ENCODE results near the gene FMO3.

FMO3 gene

DNA sequence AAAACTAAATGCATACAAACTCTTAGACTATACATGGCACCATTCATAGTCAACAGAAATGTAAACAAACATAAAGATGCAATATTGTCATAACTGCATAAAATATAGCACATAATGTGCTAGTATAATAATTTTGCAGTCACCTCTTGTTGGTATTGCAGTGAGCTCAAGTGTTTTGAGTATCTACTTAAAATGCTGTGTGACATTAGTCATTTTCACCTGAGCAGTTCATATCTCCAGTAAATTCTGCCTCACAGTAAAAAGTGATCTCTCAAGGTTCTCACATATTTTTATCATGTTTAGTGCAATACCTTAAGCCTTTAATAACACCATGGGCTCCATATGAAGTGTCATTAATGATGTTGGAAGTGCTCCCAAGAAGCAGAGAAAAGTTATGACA is 64.8 kb downstream of the FMO3 start:
- DNase-seq (ENCODE audit: extremely low read depth in 1 of 2, low read depth in 1 of 2), result no peak

DNA sequence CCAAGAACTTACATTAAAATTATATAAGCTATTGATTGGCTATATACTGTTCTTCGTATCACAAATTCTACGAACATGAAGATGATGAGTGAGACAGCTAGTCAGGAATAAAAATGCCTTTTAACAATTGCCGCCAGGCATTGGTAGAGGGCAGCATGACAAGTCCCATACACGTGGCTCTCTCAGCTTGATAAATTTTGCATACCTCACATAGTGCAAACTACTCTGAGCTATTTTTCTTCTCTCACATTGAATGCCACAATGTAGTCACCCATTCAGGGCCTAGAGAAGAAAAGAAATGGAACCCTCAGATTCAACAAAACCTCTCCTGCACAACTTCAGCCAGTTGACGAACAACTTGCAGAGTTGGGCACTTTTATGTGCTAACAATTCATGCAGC is 67.4 kb downstream of the FMO3 start:
- no peak for DNase-seq (ENCODE audit: extremely low read depth in 1 of 2, low read depth in 1 of 2)

DNA sequence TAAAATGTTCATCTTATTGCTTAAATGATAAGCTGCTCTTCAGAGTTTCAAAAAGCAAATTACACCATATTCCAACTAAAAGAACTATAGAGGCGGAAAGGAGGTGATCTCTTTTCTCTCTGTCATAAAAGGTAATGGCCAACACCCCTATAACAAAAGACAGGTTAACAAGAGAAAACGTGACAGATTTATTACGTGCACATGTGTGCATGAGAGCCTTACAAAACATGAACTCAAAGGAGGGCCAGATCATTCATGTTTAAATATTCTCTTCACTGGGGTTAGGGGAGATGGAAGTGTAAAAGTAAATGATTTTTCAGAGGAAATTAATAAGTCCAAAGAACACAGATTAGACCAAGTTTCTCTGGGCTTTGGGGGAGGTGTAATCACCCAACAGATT is 67.8 kb downstream of the FMO3 start:
- no peak for DNase-seq (ENCODE audit: extremely low read depth in 1 of 2, low read depth in 1 of 2)

DNA sequence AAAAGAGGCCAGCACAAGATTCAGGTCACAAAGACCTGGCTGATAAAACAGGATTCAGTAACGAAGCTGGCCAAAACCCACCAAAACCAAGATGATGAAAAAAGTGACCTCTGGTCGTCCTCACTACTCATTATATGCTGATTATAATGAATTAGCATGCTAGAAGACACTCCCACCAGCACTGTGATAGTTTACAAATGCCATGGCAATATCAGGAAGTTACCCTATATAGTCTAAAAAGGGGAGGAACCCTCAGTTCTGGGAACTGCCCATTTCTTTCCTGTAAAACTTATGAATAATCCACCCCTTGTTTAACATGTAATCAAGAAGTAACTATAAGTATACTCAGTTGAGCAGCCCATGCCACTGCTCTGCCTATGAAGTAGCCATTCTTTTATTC is 68.4 kb downstream of the FMO3 start:
- no peak for DNase-seq (ENCODE audit: extremely low read depth in 1 of 2, low read depth in 1 of 2)

DNA sequence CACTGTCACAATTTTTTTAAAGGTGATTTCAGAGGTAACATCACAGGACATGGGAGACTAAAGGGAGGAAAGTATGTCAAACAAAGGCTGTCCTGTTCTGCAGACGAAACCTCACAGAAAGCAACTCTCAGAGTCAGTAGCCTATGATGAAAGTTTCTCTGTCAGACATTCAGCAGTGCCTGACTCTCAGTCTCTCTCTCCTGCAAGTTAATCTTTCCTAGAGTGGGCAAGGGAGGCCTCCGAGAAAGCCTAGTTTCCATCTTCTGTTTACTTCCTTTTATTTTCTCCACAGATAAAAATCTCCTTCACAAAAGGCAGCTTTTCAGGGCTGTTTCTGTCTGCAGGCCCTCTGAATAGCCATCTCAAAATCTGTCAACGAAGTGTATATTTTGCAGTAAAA is 69.5 kb downstream of the FMO3 start:
- no peak for DNase-seq (ENCODE audit: extremely low read depth in 1 of 2, low read depth in 1 of 2)

DNA sequence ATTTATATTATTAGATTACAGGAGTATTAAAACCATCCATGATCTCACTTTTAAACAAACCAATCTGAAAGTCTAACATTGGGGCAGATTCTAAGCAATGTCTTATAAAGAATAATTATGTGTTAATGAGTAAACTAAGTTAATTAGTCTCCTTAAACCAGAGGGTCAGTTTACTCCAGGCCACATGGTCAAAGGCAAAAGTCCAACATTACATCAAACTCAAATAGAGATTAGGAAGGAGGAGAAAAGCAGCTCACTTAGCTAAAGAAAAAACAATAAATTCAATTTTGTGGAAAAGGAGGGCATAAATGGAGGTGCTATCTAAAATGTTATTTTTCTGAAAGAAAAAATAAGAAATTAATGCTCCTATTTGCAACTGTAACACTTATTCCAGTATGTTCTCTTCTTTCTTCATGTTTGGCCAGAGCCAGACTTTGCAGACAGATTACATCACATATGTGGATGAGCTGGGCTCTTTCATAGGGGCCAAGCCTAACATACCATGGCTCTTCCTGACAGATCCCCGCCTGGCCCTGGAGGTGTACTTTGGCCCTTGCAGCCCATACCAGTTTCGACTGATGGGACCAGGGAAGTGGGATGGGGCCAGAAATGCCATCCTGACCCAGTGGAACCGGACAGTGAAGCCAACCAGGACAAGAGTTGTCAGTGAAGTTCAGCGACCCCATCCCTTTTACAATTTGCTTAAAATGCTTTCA is 70.1 kb downstream of the FMO3 start:
- no peak for DNase-seq (ENCODE audit: extremely low read depth in 1 of 2, low read depth in 1 of 2)

DNA sequence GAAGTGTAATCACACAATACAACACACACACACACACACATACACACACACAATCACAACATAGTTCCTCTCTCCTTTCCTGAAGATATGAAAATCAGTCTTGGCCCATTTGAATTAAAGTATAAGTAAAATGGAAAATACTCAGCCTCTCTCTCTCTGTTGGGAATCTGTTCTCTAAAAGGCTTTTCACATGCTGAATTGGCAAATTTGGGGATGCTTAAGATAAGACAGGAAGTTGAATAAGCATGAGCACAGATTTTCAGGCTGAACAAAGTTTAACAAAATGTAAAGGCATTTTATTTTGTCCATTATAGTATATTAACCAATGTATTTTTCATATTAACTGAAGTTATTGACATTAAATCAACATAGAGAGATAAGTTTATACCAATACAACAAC is 70.7 kb downstream of the FMO3 start:
- DNase-seq (ENCODE audit: extremely low read depth in 1 of 2, low read depth in 1 of 2), result no peak

DNA sequence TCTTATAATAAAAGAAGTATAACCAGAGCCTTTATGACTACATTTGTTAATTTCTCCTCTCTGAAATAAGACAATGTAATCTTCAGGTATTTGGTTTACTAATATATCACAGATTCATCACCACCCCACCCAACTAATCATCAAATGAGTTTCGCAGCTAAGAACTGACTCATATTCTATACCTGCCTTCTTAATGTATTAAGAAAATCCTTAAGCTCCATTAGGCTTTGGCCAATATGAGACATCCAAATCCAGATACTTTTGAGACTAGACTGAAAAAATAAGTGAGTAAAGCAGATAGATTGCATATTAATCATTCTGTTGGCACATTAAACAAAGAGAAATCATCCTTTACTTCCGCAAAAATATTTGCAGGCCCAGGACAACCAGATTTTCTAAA is 75.7 kb downstream of the FMO3 start:
- DNase-seq (ENCODE audit: extremely low read depth in 1 of 2, low read depth in 1 of 2), result no peak
